Activated CD8-positive, alpha-beta T cell treated with anti-CD3 and anti-CD28 coated beads, Interleukin-2, amount 10 ng/mL, durations not matched to agents 7 days and 5 days (primary cell): ENCODE measurements around the gene MACROD2. TPM values are rescaled to one million over a fixed set of nuclear protein-coding genes. Genes with fewer than 3 reads are reported as not detected.
"Not testable (repeated sequence)": the region's sequence is repeated elsewhere in the genome, so short reads cannot be mapped to it uniquely, and the experiment has no call there.

Experiments used
- ATAC-seq: fragments of 150-1000 bp; cut with Tn5 transposase; one replicate; pipeline ENCODE4 v1.10.0; 2021; ENCODE audit warnings: moderate library complexity
- CTCF ChIA-PET: fragments of 350-600 bp; sonication (Branson Sonifier 250); formaldehyde crosslinking; loops from one replicate; lab custom pipeline; 2021; ENCODE audit warnings: antibody characterized with exemption; lab: Charles Lee
- POLR2A ChIA-PET: fragments of 350-600 bp; sonication (Branson Sonifier 250); formaldehyde crosslinking; loops from one replicate; lab custom pipeline; 2021; ENCODE audit warnings: antibody characterized with exemption; lab: Charles Lee
- DNase-seq: peaks from one replicate; pipeline ENCODE4 v3.0.0-alpha.2; 2020
- H3K27ac Mint-ChIP-seq: one replicate; pipeline ENCODE4 v1.8.0; 2021; ENCODE audit warnings: mild to moderate bottlenecking, mixed read lengths
- H3K27me3 Mint-ChIP-seq: one replicate; pipeline ENCODE4 v1.8.0; 2021; ENCODE audit warnings: low read depth, mixed read lengths
- H3K36me3 Mint-ChIP-seq: one replicate; pipeline ENCODE4 v1.8.0; 2021; ENCODE audit warnings: low read depth, mixed read lengths
- H3K4me1 Mint-ChIP-seq: one replicate; pipeline ENCODE4 v1.8.0; 2021; ENCODE audit warnings: low read depth, mixed read lengths
- H3K4me3 Mint-ChIP-seq: one replicate; pipeline ENCODE4 v1.8.0; 2021; ENCODE audit warnings: mild to moderate bottlenecking, mixed read lengths
- H3K9me3 Mint-ChIP-seq: one replicate; pipeline ENCODE4 v1.8.0; 2022; ENCODE audit warnings: mixed read lengths; ENCODE audit not compliant: insufficient read depth
- total RNA-seq, 2 experiments: library from RNA; stranded (reverse); gene quantifications; one replicate each; pipeline ENCODE4 v1.2.3, GENCODE V29; 2021

Gene MACROD2
- total RNA-seq, 2 experiments from 2014 or later: 0.08 TPM; not detected in 1

GRCh38 chr20:14467104-14467827 lies 471.9 kb downstream of the MACROD2 start:
- ATAC-seq, POLR2A ChIA-PET, H3K27me3 Mint-ChIP-seq, H3K27ac Mint-ChIP-seq, DNase-seq, H3K4me1 Mint-ChIP-seq, H3K4me3 Mint-ChIP-seq, H3K36me3 Mint-ChIP-seq, CTCF ChIA-PET: not testable (repeated sequence)
- H3K9me3 Mint-ChIP-seq: peaks cover 14% of the 10 kb centered on the region

- peaks cover 14% of the 10 kb centered on the region for H3K9me3 Mint-ChIP-seq
- no peak overlapping the region for H3K4me3 Mint-ChIP-seq
- no peaks in the 10 kb centered on the region for H3K27me3 Mint-ChIP-seq
- ChIA-PET POLR2A (no interaction called here), CTCF (no interaction called here)
- H3K4me1 Mint-ChIP-seq: no peaks in the 10 kb centered on the region
- no peaks in the 10 kb centered on the region for H3K36me3 Mint-ChIP-seq
- ATAC-seq (no peak), DNase-seq (no peak)
- H3K27ac Mint-ChIP-seq: no peak overlapping the region
These were observed 475.0 kb downstream of the MACROD2 start for GRCh38 chr20:14470231-14470899.

- POLR2A ChIA-PET: no interaction called here
- DNase-seq (no peak), ATAC-seq (no peak)
- Mint-ChIP-seq H3K4me3 (no peak overlapping the region), H3K9me3 (peaks cover 10% of the 10 kb centered on the region), H3K36me3 (no peaks in the 10 kb centered on the region), H3K4me1 (no peaks in the 10 kb centered on the region), H3K27ac (no peak overlapping the region), H3K27me3 (no peaks in the 10 kb centered on the region)
- CTCF ChIA-PET: no interaction called here
These were observed 475.8 kb downstream of the MACROD2 start for GRCh38 chr20:14470977-14471661.

GRCh38 chr20:14477125-14477524 lies 481.8 kb downstream of the MACROD2 start:
- Mint-ChIP-seq H3K27me3 (no peaks in the 10 kb centered on the region), H3K36me3 (no peaks in the 10 kb centered on the region), H3K27ac (no peak overlapping the region), H3K4me1 (no peaks in the 10 kb centered on the region), H3K9me3 (no peaks in the 10 kb centered on the region), H3K4me3 (no peak overlapping the region)
- ATAC-seq (no peak), DNase-seq (no peak)
- ChIA-PET POLR2A (no interaction called here), CTCF (no interaction called here)

GRCh38 chr20:14478126-14478525 lies 482.8 kb downstream of the MACROD2 start:
- H3K27ac Mint-ChIP-seq: no peak overlapping the region
- no peak for DNase-seq
- H3K4me3 Mint-ChIP-seq: no peak overlapping the region
- POLR2A ChIA-PET: no interaction called here
- CTCF ChIA-PET: no interaction called here
- H3K27me3 Mint-ChIP-seq: no peaks in the 10 kb centered on the region
- H3K36me3 Mint-ChIP-seq: no peaks in the 10 kb centered on the region
- H3K4me1 Mint-ChIP-seq: no peaks in the 10 kb centered on the region
- ATAC-seq: no peak
- no peaks in the 10 kb centered on the region for H3K9me3 Mint-ChIP-seq

- Mint-ChIP-seq H3K4me1 (no peaks in the 10 kb centered on the region), H3K27me3 (no peaks in the 10 kb centered on the region), H3K27ac (no peak overlapping the region), H3K4me3 (no peak overlapping the region), H3K9me3 (no peaks in the 10 kb centered on the region), H3K36me3 (no peaks in the 10 kb centered on the region)
- ATAC-seq (no peak), DNase-seq (no peak)
- ChIA-PET POLR2A (no interaction called here), CTCF (no interaction called here)
These were observed 486.5 kb downstream of the MACROD2 start for GRCh38 chr20:14481863-14482262.

GRCh38 chr20:14488212-14488611 lies 492.9 kb downstream of the MACROD2 start:
- Mint-ChIP-seq H3K4me3 (no peak overlapping the region), H3K4me1 (no peaks in the 10 kb centered on the region), H3K9me3 (peaks cover 3% of the 10 kb centered on the region), H3K36me3 (no peaks in the 10 kb centered on the region), H3K27me3 (no peaks in the 10 kb centered on the region), H3K27ac (no peak overlapping the region)
- POLR2A ChIA-PET: no interaction called here
- ATAC-seq: no peak
- CTCF ChIA-PET: no interaction called here
- DNase-seq: no peak

GRCh38 chr20:14488756-14489479 lies 493.6 kb downstream of the MACROD2 start:
- POLR2A ChIA-PET: no interaction called here
- ATAC-seq (no peak), DNase-seq (no peak)
- H3K4me1 Mint-ChIP-seq: no peaks in the 10 kb centered on the region
- no peaks in the 10 kb centered on the region for H3K36me3 Mint-ChIP-seq
- H3K27ac Mint-ChIP-seq: no peak overlapping the region
- H3K9me3 Mint-ChIP-seq: peaks cover 3% of the 10 kb centered on the region
- H3K4me3 Mint-ChIP-seq: no peak overlapping the region
- H3K27me3 Mint-ChIP-seq: no peaks in the 10 kb centered on the region
- CTCF ChIA-PET: no interaction called here

GRCh38 chr20:14489544-14489943 lies 494.2 kb downstream of the MACROD2 start:
- ChIA-PET CTCF (no interaction called here), POLR2A (no interaction called here)

GRCh38 chr20:14491436-14491835 lies 496.1 kb downstream of the MACROD2 start:
- POLR2A ChIA-PET: no interaction called here
- Mint-ChIP-seq H3K27ac (no peak overlapping the region), H3K9me3 (peaks cover 7% of the 10 kb centered on the region), H3K4me1 (no peaks in the 10 kb centered on the region), H3K36me3 (no peaks in the 10 kb centered on the region), H3K27me3 (no peaks in the 10 kb centered on the region), H3K4me3 (no peak overlapping the region)
- DNase-seq (no peak), ATAC-seq (no peak)
- CTCF ChIA-PET: no interaction called here

More at GRCh38 chr20:14489544-14489943, 494.2 kb downstream of the MACROD2 start:
- H3K27ac Mint-ChIP-seq: no peak overlapping the region
- no peak overlapping the region for H3K4me3 Mint-ChIP-seq
- DNase-seq (no peak), ATAC-seq (no peak)
- H3K36me3 Mint-ChIP-seq: no peaks in the 10 kb centered on the region
- no peaks in the 10 kb centered on the region for H3K4me1 Mint-ChIP-seq
- no peaks in the 10 kb centered on the region for H3K27me3 Mint-ChIP-seq
- H3K9me3 Mint-ChIP-seq: peaks cover 7% of the 10 kb centered on the region

- H3K36me3 Mint-ChIP-seq: no peaks in the 10 kb centered on the region
- CTCF ChIA-PET: no interaction called here
- no peak for ATAC-seq
- POLR2A ChIA-PET: no interaction called here
- no peak overlapping the region for H3K4me3 Mint-ChIP-seq
- peaks cover 7% of the 10 kb centered on the region for H3K9me3 Mint-ChIP-seq
- H3K27ac Mint-ChIP-seq: no peak overlapping the region
- H3K4me1 Mint-ChIP-seq: no peaks in the 10 kb centered on the region
- DNase-seq: no peak
- no peaks in the 10 kb centered on the region for H3K27me3 Mint-ChIP-seq
These were observed 498.1 kb downstream of the MACROD2 start for GRCh38 chr20:14493408-14493807.

GRCh38 chr20:14494355-14494754 lies 499.0 kb downstream of the MACROD2 start:
- no peaks in the 10 kb centered on the region for H3K36me3 Mint-ChIP-seq
- peaks cover 7% of the 10 kb centered on the region for H3K9me3 Mint-ChIP-seq
- CTCF ChIA-PET: no interaction called here
- POLR2A ChIA-PET: no interaction called here
- DNase-seq (no peak), ATAC-seq (no peak)
- no peaks in the 10 kb centered on the region for H3K4me1 Mint-ChIP-seq
- H3K4me3 Mint-ChIP-seq: no peak overlapping the region
- no peak overlapping the region for H3K27ac Mint-ChIP-seq
- H3K27me3 Mint-ChIP-seq: no peaks in the 10 kb centered on the region
